Left lung (tissue), 10 donors: Measurements from ENCODE around the gene MTHFR. TPM values are rescaled to one million over a fixed set of nuclear protein-coding genes. Genes with fewer than 3 reads are reported as not detected.
A peak's percentile ranks its signal among the peaks of the same experiment; 100 is the strongest.
"Not testable (repeated sequence)": the region's sequence is repeated elsewhere in the genome, so short reads cannot be mapped to it uniquely, and the experiment has no call there.

Source experiments
- ATAC-seq: fragments of 200-7000 bp; cut with Tn5 transposase; one replicate; pipeline ENCODE4 v1.9.1; 2020; ENCODE audit warnings: moderate library complexity
- DNase-seq, 4 donors: peaks; one replicate each; pipeline ENCODE4 v3.0.0-alpha.2; 2013 to 2020
- H3K27ac ChIP-seq, 2 donors: fragments of 200-600 bp; sonication (generic) in 1 of 2; one replicate each; pipeline versions ENCODE4 v1.5.0 to v1.8.0; 2020 to 2021
- H3K27me3 ChIP-seq, 2 donors: fragments of 200-600 bp; sonication (generic) in 1 of 2; one replicate each; pipeline versions ENCODE4 v1.5.0 to v1.8.0; 2020 to 2021
- H3K36me3 ChIP-seq, 2 donors: fragments of 200-600 bp; sonication (generic) in 1 of 2; one replicate each; pipeline versions ENCODE4 v1.5.0 to v1.8.0; 2020 to 2021
- H3K4me1 ChIP-seq, 2 donors: fragments of 200-600 bp; one replicate each; pipeline ENCODE4 v1.8.0; 2021
- H3K4me3 ChIP-seq, 2 donors: fragments of 200-600 bp; sonication (generic) in 1 of 2; one replicate each; pipeline versions ENCODE4 v1.5.0 to v1.8.0; 2020 to 2021; ENCODE audit warnings: mild to moderate bottlenecking in 1 of 2
- H3K9me3 ChIP-seq, 2 donors: fragments of 200-600 bp; sonication (generic) in 1 of 2; one replicate each; pipeline versions ENCODE4 v1.5.0 to v1.8.0; 2020 to 2021
- intact Hi-C, 2 donors: fragments of 100-400 bp; cut with DNase I; formaldehyde crosslinking; loops; one replicate each; pipeline versions ENCODE4 v1.11.2 to v1.14.2; 2022
- polyA plus RNA-seq, 6 donors: library from polyadenylated mRNA; unstranded; fragments of 120-200 nt; gene quantifications; one replicate each; pipeline ENCODE4 v1.2.1, GENCODE V29; 2013; ENCODE audit not compliant: insufficient read length in 6 of 6
- total RNA-seq, 2 donors: library from RNA; stranded (reverse); fragmentation: NEBNext Ultra II Directional; extraction: Animal tissue kit (Norgen Biotek cat#: 25700); gene quantifications; one replicate each; pipeline ENCODE4 v1.2.1, GENCODE V29; 2021
- TF ChIP-seq, protein P1 (sequence below), 2 donors: fragments of 200-600 bp; sonication (generic) in 1 of 2; IDR thresholded peaks; one replicate each; pipeline versions ENCODE4 v1.5.0 to v1.8.0; 2021; ENCODE audit warnings: antibody characterized with exemption in 2 of 2
- donor health status: DM: no; HTN: yes; CAD: no.
- donor health status: DM: no; HTN: no; CAD: no.

Gene MTHFR
- total and polyA plus RNA-seq, 8 donors = 16.5 to 44.5 (median 25.5) TPM

DNA sequence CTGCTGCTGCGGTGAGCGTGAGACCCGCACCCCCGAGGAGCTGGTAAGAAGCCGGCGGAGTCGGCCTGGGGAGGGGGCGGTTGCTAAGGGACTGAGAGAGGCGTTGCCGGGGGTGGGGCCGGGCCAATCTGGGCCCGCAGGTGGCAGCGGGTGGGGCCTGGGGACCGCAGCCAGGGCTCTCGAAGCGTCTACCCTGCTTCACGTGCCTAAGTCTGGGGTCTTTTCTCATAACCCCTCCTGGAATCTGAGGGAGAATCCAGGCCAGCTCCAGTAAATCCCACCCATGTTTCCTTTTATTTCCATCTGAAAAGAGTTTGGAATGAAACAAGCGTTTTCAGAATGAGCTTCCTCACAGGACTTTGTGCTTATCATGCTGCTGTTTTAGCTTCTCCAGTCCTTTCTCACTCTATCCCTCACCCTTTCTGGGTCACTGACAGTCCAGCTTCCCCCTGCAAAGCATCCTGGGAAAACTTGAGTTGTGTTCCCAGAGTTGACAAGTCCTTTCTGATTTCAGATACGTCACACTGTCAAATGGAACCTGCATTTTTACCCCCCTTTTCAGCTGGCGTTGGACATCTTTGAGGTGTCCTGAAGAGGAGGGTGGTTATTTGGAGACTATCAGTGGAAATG is 658 bp upstream of the MTHFR start:
- H3K27me3 ChIP-seq = no peaks in the 10 kb centered on the region
- peaks cover 26 to 74% of the 10 kb centered on the region in 2 donors for H3K4me1 ChIP-seq
- peak overlapping the region; percentile 95 to 99 for H3K27ac ChIP-seq
- peaks cover 0 to 27% of the 10 kb centered on the region in 2 donors for H3K36me3 ChIP-seq
- no peaks in the 10 kb centered on the region for H3K9me3 ChIP-seq
- DNase-seq (no peak), ATAC-seq (peak; percentile 51)
- TF ChIP-seq, protein P1, sequence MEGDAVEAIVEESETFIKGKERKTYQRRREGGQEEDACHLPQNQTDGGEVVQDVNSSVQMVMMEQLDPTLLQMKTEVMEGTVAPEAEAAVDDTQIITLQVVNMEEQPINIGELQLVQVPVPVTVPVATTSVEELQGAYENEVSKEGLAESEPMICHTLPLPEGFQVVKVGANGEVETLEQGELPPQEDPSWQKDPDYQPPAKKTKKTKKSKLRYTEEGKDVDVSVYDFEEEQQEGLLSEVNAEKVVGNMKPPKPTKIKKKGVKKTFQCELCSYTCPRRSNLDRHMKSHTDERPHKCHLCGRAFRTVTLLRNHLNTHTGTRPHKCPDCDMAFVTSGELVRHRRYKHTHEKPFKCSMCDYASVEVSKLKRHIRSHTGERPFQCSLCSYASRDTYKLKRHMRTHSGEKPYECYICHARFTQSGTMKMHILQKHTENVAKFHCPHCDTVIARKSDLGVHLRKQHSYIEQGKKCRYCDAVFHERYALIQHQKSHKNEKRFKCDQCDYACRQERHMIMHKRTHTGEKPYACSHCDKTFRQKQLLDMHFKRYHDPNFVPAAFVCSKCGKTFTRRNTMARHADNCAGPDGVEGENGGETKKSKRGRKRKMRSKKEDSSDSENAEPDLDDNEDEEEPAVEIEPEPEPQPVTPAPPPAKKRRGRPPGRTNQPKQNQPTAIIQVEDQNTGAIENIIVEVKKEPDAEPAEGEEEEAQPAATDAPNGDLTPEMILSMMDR (IDR thresholded peaks at IDR 0.05) = no peak
- intact Hi-C loops = no loop called here
- H3K4me3 ChIP-seq = peak overlapping the region; percentile 86 to 90

DNA sequence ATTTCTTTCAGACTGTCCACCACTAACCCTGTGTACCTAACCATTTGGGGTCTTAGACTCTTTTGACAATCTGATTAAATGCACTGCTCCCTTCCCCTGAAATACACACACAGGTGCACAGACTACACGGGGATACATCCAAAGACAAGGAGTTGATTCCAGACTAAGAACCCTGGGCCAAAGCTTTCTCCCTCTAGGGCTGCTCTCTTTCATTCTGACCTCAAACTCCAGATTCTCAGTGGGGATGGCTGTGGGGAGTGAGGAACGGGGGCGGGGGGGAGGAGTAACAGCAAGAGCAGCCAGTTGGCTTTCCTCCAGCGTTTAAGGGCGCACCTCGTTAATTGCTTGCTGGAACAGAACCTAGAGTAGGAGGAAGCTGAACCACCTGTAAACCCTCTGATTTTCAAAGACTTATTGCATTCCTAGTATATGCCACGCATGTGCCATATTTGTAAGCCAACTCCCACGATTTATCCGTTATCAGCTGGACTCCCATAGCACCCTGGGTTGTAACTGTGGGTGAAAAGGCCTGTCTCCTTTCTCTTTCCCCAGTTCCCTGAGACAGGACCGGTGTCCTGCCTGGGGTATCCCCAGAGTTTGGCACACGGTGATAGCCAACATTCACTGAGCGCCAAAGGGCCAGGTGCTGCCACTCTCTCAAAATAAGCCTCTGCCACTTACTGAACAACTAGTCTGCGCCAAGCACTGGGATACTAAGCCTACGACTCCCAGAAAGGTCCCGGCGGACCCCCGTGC is 920 bp downstream of the MTHFR start:
- H3K36me3 ChIP-seq = peaks cover 0 to 27% of the 10 kb centered on the region in 2 donors
- peak; percentile 3 for ATAC-seq
- peaks cover 26 to 83% of the 10 kb centered on the region in 2 donors for H3K4me1 ChIP-seq
- intact Hi-C loops = no loop called here
- peak overlapping the region; percentile 95 to 99 for H3K27ac ChIP-seq
- peak overlapping the region; percentile 86 to 90 for H3K4me3 ChIP-seq
- no peaks in the 10 kb centered on the region for H3K9me3 ChIP-seq
- no peaks in the 10 kb centered on the region for H3K27me3 ChIP-seq
- peak in 1 of 4 donors; percentile 69 for DNase-seq
- TF ChIP-seq, protein P1 (IDR thresholded peaks at IDR 0.05) = no peak

DNA sequence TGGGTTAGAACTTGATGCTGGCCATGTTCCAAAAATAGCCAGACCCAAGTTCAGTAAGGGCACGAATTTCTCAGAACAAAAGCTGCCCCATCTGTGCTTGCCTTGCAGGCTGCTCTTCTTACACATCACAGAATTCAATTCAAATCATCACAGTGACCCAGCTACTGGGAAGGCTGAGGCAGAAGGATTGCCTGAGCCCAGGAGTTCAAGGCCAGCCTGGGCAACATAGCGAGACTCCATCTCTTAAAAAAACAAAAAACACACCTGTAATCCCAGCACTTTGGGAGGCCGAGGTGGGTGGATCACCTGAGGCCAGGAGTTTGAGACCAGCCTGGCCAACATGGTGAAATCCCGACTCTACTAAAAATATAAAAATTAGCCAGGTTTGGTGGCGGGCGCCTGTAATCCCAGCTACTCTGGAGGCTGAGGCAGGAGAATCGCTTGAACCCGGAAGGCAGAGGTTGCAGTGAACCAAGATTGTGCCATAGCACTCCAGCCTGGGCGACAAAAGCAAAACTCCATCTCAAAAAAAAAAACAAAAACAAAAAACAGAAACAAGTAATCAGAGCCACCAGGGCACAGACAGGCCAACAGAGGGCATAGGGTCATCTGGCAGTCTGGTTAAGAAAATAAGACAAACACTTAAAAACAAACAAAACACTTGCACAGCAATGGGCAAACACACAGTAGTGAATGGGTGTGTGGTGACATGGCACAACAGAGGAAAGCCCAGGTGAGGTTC is 1.7 kb downstream of the MTHFR start:
- peaks cover 26 to 75% of the 10 kb centered on the region in 2 donors for H3K4me1 ChIP-seq
- peaks cover 0 to 27% of the 10 kb centered on the region in 2 donors for H3K36me3 ChIP-seq
- H3K4me3 ChIP-seq = peak overlapping the region; percentile 45 to 90
- H3K27ac ChIP-seq = peak overlapping the region; percentile 95 to 99
- ATAC-seq, DNase-seq, H3K9me3 ChIP-seq, intact Hi-C loops, H3K27me3 ChIP-seq: not testable (repeated sequence)

DNA sequence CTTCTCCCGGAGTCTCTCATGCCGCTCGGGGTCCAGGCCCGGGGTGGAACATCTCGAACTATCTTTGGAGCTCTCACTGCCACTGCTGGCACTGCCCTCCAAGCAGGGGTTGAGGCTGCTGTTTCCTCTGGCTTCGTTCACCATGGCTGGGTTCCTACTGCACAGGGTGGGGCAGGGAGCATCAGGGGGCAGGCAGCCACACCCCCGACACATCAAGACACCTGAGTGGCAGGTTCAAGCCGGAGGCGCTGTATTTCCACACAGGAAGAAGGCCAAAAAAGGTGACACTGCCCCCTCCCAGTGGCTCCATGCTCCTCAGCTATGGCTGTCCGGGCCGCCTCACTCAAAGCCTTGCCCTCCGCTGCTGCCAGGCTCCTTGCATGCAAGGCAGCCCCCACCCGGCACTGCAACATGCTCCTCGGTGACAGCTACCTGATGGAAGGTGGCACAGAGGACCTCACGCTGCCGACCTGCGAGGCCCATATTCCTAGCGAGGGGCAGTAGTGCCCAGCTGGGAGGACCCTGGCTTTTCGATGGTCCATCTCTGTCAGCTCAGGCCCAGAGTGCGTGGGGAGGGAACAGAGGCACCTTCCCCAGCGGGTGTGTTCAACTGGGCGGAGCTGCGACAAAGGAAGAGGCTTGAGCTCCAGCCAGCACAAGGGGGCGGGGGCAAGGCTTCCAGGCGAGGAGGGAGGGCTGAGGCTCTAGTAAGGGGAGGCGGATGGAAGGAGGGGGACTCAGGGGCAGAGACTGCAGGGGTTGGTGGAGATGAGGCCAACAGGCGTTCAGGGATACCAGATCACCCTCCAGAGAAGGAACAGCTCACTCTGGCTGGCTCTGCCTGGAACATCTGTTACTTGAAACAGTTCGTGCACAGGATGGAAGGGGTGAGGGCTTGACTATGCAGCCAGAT is 2.5 kb downstream of the MTHFR start:
- peak overlapping the region; percentile 45 to 90 for H3K4me3 ChIP-seq
- intact Hi-C loops = no loop called here
- TF ChIP-seq, protein P1 (IDR thresholded peaks at IDR 0.05) = no peak
- peaks cover 26 to 73% of the 10 kb centered on the region in 2 donors for H3K4me1 ChIP-seq
- ATAC-seq (peak; percentile 64), DNase-seq (peak; percentile 85 to 96 (median 94))
- no peaks in the 10 kb centered on the region for H3K9me3 ChIP-seq
- no peaks in the 10 kb centered on the region for H3K27me3 ChIP-seq
- peaks cover 0 to 32% of the 10 kb centered on the region in 2 donors for H3K36me3 ChIP-seq
- H3K27ac ChIP-seq = peak overlapping the region; percentile 95 to 99

DNA sequence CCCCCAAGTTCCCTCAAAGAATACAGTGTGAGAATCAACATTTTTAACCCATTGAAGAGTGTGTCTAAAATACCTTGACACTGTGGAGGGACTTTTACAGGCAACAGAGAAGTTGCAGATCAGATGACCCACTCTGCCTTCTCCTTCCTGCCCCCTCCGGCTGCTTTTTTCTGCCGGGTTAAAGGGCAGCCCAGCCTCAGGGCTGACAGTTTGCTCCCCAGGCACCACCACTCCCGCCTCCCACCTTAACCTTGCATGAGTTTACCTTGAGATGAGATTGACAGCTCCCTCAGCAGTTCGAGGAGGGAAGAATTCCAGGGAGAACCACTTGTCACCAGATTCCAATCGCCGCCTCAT is 3.2 kb downstream of the MTHFR start:
- Histone ChIP-seq H3K36me3 (peaks cover 0 to 38% of the 10 kb centered on the region in 2 donors), H3K4me1 (peaks cover 23 to 72% of the 10 kb centered on the region in 2 donors), H3K27me3 (no peaks in the 10 kb centered on the region), H3K4me3 (peak overlapping the region; percentile 45 to 90), H3K27ac (peak overlapping the region; percentile 95 to 99), H3K9me3 (no peaks in the 10 kb centered on the region)
- no peak for ATAC-seq
- intact Hi-C loops = no loop called here
- no peak for DNase-seq
- TF ChIP-seq, protein P1 (IDR thresholded peaks at IDR 0.05) = no peak
